ENCODE results near the gene FARP1. TPM values are rescaled to one million over a fixed set of nuclear protein-coding genes. Genes with fewer than 3 reads are reported as not detected.

The FARP1 gene
- total and polyA plus RNA-seq, 2 of the 13 experiments (the other 11 are each of a cell fraction or from before 2014, with no cell fraction given): 70.6 to 126 TPM

GRCh38 chr13:98299235-98299965 is 156.5 kb downstream of the FARP1 start:
- Histone ChIP-seq H3K4me3 (replicated peaks in 1 of 3; ENCODE audit: insufficient read depth in 1 of 3, low read depth in 2 of 3, low read length in 3 of 3) (no peak overlapping the region), H3K79me2 (ENCODE audit: insufficient read depth, low read length) (peaks cover 96% of the 10 kb centered on the region), H3K36me3 (replicated peaks in 1 of 2; ENCODE audit: control insufficient read depth in 1 of 2, insufficient read depth in 2 of 2, low read length in 2 of 2) (peaks cover 6 to 8% of the 10 kb centered on the region in 2 experiments; a peak in 3 of 5 replicates), H3K27me3 (ENCODE audit: control insufficient read depth in 1 of 2, insufficient read depth in 2 of 2, low read length in 2 of 2) (no peaks in the 10 kb centered on the region), H3K9ac (ENCODE audit: insufficient read depth, low read depth, low read length) (no peak overlapping the region), H3K4me1 (ENCODE audit: insufficient read depth, low read length) (peaks cover 93% of the 10 kb centered on the region), H3K9me3 (ENCODE audit: low read length) (no peaks in the 10 kb centered on the region), H3K27ac (ENCODE audit: extremely low read length, insufficient read depth, low read length) (peak overlapping the region; percentile 26), H4K20me1 (ENCODE audit: insufficient read depth, low read length) (peaks cover 21% of the 10 kb centered on the region; the same call in 1 of the 2 replicates), H3K4me2 (ENCODE audit: low read depth, low read length) (no peak overlapping the region), H2AFZ (ENCODE audit: low read length) (no peak overlapping the region)
- ATAC-seq (no peak), FAIRE-seq (no peak), DNase-seq (ENCODE audit: low spot score) (no peak)
- CTCF ChIA-PET (ENCODE audit: low intra/inter-chr PET ratio, low total read pairs): no interaction called here
- intact Hi-C loops (cut with micrococcal nuclease; ENCODE audit: unreplicated experiment): no loop called here
- in situ Hi-C loops (cut with HindIII; ENCODE audit: extremely low pct_ligation_motif_present, low pct_unique_long_range_greater_than_20kb): no loop called here
- 92% methylated on average over 6 of the region's 6 CpGs for WGBS (ENCODE audit: low lambda C conversion rate)
- BruUV-seq (replicated peaks): no TSS peak
- POLR2A ChIA-PET: no interaction called here
- no peak for TF ChIP-seq NFE2 (CRISPR knock-in tag; IDR thresholded peaks at IDR 0.05)
- TF ChIP-seq TBL1XR1 (IDR thresholded peaks at IDR 0.05; ENCODE audit: borderline replicate concordance, low read length, partially characterized antibody): no peak
- TF ChIP-seq BCL6 (CRISPR knock-in tag; IDR thresholded peaks at IDR 0.05): 0 out of 2 replicates have a peak, but pooled peaks have one; percentile 20
- TF ChIP-seq RAD21 (CRISPR knock-in tag; IDR thresholded peaks at IDR 0.05): no peak
- no peak for TF ChIP-seq RFX1 (IDR thresholded peaks at IDR 0.05)

DNA sequence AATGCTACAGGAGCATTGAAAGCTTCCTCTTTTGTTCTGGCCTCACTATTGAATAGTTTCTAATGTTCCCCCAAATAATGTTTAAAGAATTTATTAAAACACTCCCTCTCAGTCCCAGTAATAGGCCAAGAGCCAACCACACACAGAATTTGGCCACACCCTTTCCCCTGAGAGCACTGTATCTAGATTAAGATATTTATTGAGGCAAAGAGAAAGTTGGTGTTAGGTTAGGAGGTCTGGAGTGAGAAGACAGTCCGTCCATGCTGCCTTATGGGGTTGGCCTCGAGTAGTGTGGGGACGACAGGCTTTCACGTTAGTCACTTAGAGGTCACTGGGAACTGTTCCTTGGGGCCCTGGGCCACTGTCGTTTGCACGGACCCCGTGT is 157.1 kb downstream of the FARP1 start:
- in situ Hi-C loops (cut with HindIII; ENCODE audit: extremely low pct_ligation_motif_present, low pct_unique_long_range_greater_than_20kb): no loop called here
- H3K27ac ChIP-seq (ENCODE audit: extremely low read length, insufficient read depth, low read length): peak overlapping the region; percentile 26
- WGBS (ENCODE audit: low lambda C conversion rate): 80% methylated on average over 4 of the region's 7 CpGs
- no peak overlapping the region for H3K9ac ChIP-seq (ENCODE audit: insufficient read depth, low read depth, low read length)
- FAIRE-seq: no peak
- H3K36me3 ChIP-seq (replicated peaks in 1 of 2; ENCODE audit: control insufficient read depth in 1 of 2, insufficient read depth in 2 of 2, low read length in 2 of 2): peaks cover 6 to 12% of the 10 kb centered on the region in 2 experiments; a peak in 4 of 5 replicates
- intact Hi-C loops (cut with micrococcal nuclease; ENCODE audit: unreplicated experiment): loop anchor here (2.0 kb wide), 2 partner anchors 33 to 53 kb away; no protein-coding TSS in a partner anchor
- no peak overlapping the region for H2AFZ ChIP-seq (ENCODE audit: low read length)
- no peaks in the 10 kb centered on the region for H3K27me3 ChIP-seq (ENCODE audit: control insufficient read depth in 1 of 2, insufficient read depth in 2 of 2, low read length in 2 of 2)
- no TSS peak for BruUV-seq (replicated peaks)
- H3K4me1 ChIP-seq (ENCODE audit: insufficient read depth, low read length): peaks cover 97% of the 10 kb centered on the region
- peaks cover 21% of the 10 kb centered on the region; the same call in 1 of the 2 replicates for H4K20me1 ChIP-seq (ENCODE audit: insufficient read depth, low read length)
- H3K4me2 ChIP-seq (ENCODE audit: low read depth, low read length): peak overlapping the region; percentile 70; the same call in 1 of the 2 replicates
- no peak for ATAC-seq
- DNase-seq (ENCODE audit: low spot score): no peak
- no peak overlapping the region for H3K4me3 ChIP-seq (replicated peaks in 1 of 3; ENCODE audit: insufficient read depth in 1 of 3, low read depth in 2 of 3, low read length in 3 of 3)
- POLR2A ChIA-PET: interaction anchor here (1.3 to 1.6 kb wide), 2 partner anchors 13 to 53 kb away, joined by 5 to 6 read pairs; no protein-coding TSS in a partner anchor
- peak; percentile 30; the same call in 1 of the 2 replicates for TF ChIP-seq ZBTB38 (CRISPR knock-in tag; IDR thresholded peaks at IDR 0.05)
- TF ChIP-seq HCFC1 (IDR thresholded peaks at IDR 0.05; ENCODE audit: low read depth, low read length): no peak
- H3K79me2 ChIP-seq (ENCODE audit: insufficient read depth, low read length): peaks cover 99% of the 10 kb centered on the region
- H3K9me3 ChIP-seq (ENCODE audit: low read length): no peaks in the 10 kb centered on the region
- CTCF ChIA-PET (ENCODE audit: low intra/inter-chr PET ratio, low total read pairs): no interaction called here

Data from HepG2 (cell line).